NCI-H2081 (cell line): ENCODE data around the gene DMAC2L.
"Not testable (repeated sequence)": the region's sequence is repeated elsewhere in the genome, so short reads cannot be mapped to it uniquely, and the experiment has no call there.

ENCODE experiments used
- DNase-seq, 2 experiments: peaks; one replicate each; lab custom pipeline; 2025; lab: John Stamatoyannopoulos, UW

DMAC2L gene

DNA sequence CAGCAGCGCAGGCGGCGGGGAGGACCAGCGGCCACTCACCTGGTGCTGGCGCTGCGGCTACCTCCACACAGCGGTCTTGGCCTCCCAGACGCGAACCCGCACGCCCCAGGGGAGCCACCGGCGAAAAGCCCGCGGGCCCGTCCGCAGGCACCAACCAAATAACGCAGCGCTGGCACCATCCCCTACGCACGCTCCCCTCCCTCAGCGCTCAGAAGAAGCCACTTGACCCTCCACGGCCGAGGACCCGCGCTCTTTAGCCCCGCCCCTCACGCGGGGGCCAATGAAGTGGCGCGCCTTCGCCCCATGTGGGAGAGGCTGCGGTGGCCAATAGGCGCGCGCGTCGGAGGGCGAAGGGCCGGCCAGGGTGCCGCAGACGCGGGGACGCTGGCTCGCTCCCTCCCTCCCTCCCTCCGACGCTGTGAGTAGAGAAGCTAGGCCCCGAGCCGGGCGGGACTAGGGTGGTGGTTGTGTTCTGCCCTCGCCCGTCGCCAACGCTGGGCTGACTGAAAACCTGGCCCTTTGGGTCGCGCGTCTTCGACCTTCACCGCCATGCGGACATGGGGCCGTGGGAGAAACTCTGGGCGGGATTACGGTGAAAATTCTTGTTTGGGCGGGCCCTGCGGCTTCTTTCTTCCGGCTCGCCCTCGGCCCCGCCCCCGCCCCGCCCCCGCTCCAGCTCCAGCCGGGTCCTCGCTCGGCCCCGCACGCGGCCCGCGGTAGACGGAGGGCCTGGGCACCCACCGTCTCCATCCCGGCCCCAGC lies at the start of gene DMAC2L, which contains the start of gene L2HGDH:
TSS of gene DMAC2L (plus strand) at position 353 of the 762 bp plus-strand sequence. CDS start 9,164 bp downstream, outside the sequence.
TSS of gene L2HGDH (minus strand) at position 258 of the 762 bp plus-strand sequence. CDS start at position 179, 79 bp downstream.
- peak; percentile 96 for DNase-seq

- DNase-seq: no peak
Measured at GRCh38 chr14:50262865-50263264, 49.3 kb upstream of the DMAC2L start.

GRCh38 chr14:50263321-50263720 lies 48.8 kb upstream of the DMAC2L start:
- no peak for DNase-seq

GRCh38 chr14:50265029-50265428 lies 47.1 kb upstream of the DMAC2L start:
- DNase-seq: no peak

- DNase-seq: no peak
Measured at GRCh38 chr14:50270932-50271331, 41.2 kb upstream of the DMAC2L start.

DNA sequence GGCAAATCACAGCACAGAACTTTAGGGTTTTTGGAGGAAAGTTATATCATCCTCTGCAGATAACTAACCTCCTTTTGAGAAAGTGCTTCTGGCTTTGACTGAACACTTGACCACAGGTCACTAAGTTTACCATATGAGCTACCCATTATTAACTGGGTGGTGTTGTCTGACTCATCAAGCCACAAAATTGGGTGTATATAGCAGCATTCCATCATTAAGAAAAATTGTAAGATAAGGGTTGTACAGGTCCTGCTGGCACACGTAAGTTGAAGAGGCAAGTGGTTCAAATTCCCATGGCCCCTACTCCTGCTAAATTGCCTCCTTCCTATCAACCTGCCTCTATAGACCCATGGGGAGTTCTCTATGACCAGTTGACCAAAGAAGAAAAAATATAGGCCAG lies 39.6 kb upstream of the DMAC2L start:
- DNase-seq: no peak

GRCh38 chr14:50285861-50286260 lies 26.3 kb upstream of the DMAC2L start:
- DNase-seq: no peak

- no peak for DNase-seq
Measured at GRCh38 chr14:50288146-50288545, 24.0 kb upstream of the DMAC2L start.

- DNase-seq: no peak
Measured at GRCh38 chr14:50290306-50290705, 21.8 kb upstream of the DMAC2L start.

DNA sequence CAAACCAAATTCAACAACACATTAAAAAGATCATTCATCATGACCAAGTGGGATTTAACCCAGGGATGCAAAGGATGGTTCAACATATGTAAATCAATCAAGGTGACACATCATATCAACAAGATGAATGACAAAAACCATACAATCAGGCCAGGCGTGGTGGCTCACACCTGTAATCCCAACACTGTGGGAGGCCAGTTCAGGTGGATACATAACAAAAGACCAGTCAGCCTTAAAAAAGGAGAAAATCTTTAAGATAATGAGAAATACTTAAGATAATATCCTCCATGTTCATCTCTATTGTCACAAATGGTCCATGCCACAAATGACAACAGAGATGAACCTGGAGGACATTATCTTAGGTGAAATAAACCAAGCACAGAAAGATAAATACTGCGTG lies 12.5 kb upstream of the DMAC2L start:
- DNase-seq: no peak

- DNase-seq: no peak
Measured at GRCh38 chr14:50301914-50302313, 10.2 kb upstream of the DMAC2L start.

DNA sequence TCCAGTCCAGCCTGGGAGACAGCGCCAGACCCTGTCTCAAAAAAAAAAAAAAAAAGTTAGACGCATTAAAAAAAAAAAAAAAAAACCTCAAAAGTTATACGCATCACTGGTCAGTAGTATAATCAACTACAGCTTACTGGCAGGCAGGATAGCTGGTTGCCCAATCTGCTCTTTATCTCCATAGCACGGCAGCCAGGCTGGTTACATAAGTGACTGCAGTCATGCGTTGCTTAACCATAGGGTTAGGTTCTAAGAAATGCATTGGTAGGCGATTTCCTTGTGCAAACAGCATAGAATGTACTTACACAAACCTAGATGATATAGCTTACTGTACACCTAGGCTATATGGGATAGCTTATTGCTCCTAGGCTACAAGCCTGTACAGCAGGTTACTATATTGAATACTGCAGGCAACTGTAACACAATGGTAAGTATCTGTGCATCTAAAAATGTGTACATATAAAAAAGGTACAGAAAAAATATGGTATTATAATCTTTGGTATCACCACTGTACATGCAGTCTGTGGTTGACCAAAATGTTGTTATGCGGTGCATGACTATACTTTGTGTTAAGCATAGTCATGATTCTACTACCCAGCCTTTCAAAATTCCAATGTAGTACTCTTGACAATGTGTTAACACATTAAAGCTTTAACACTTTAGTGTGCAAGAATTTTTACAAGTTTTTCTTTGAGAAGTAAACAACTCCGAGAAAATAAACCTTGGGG lies 8.2 kb upstream of the DMAC2L start:
- DNase-seq: no peak

GRCh38 chr14:50308363-50308915 lies 3.7 kb upstream of the DMAC2L start:
- no peak for DNase-seq

- peak in 1 of 2 experiments; percentile 2 for DNase-seq
Measured at GRCh38 chr14:50310445-50310844, 1.7 kb upstream of the DMAC2L start.

GRCh38 chr14:50311337-50311971 lies 670 bp upstream of the DMAC2L start:
- peak; percentile 3 to 46 for DNase-seq

DNA sequence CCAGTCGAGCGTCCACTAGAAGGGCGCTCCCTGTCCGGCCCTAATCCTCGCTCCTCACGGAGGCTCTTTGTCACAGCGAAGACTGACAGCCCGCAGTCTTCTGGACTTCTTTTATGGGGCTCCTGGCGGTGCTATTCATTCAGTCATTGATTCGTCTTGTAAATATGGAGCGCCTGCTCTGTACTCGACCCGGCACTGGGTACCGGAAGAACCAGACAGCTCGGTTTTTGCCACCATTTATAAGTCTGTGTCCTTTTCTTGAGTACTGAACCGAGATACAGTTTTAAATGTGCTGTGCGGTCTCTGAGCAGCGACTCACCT lies 570 bp downstream of the DMAC2L start:
- peak in 1 of 2 experiments; percentile 75 for DNase-seq

DNA sequence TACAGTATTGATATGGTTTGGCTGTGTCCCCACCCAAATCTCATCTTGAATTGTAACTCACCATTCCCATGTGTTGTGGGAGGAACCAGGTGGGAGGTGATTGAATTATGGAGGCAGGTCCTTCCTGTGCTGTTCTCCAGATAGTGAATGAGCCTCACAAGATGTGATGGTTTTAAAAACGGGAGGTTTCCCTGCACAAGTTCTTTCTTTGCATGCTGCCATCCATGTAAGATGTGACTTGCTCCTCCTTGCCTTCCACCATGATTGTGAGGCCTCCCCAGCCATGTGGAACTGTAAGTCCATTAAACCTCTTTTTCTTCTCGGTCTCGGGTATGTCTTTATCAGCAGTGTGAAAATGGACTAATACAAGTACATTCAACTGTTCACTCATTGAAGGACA lies 2.0 kb downstream of the DMAC2L start:
- DNase-seq: not testable (repeated sequence)

DNA sequence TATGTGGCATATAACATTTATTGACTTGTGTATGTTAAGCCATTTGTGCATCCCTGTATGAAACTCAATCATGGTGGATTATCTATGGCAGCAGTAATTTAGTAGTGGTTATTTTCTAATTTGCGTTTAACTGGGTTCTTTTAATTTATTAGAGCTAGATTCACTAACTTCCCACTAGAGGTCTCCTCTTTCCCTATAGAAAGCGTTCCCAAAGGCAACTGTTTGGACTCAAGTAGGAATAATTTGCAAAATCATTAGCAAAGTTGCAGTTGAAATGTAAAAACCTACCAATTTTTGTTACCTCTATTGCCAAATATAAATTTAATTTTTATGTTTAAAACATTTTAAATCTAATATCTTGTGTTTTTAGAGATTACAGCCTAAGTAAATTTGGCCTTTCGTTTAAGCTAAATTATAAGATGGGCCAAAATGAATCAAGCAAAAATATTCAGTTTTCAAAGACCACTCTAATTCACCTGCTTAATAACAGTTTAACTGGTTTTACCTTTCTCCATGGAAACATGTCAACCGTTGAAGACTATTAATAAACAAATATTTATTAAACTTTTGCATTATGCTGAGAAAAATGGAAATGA lies 6.0 kb downstream of the DMAC2L start:
- DNase-seq: peak; percentile 32 to 41

DNA sequence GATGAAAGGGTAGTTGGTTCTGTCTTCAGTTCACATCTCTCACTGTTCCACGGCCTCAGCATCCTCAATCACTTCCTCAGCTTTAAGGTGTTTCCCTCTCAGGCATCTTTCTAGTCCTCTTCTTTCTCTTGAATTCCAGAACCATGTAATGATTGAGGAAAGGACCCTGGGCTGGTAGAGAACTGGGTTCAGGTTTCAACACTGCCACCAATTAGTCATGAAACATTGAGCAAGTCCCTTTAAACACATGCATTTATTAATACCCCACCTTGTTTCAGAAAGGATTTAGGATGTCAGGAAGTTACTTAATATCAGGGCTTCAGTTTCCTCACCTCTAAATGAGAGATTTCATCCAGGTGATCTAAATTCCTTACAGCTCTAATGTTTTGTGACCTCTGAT lies 7.2 kb downstream of the DMAC2L start:
- no peak for DNase-seq

- DNase-seq: no peak
Measured at GRCh38 chr14:50319721-50320120, 7.6 kb downstream of the DMAC2L start.

DNA sequence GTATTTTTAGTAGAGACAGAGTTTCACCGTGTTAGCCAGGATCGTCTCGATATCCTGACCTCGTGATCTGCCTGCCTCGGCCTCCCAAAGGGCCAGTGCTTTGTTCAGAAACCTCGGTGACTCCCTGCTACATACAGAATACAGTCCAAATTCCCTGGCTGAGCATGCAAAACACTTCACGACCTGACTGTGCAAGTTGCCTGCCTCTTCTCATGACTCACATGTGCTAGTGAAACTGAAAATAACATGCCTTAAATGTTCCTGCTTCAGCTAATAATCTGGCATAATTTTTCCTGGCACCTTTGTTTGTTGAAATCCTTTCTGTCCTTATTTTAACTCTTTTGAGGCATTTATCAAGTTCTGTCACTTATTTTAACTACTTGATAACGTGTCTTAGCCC lies 8.2 kb downstream of the DMAC2L start:
- no peak for DNase-seq

DNA sequence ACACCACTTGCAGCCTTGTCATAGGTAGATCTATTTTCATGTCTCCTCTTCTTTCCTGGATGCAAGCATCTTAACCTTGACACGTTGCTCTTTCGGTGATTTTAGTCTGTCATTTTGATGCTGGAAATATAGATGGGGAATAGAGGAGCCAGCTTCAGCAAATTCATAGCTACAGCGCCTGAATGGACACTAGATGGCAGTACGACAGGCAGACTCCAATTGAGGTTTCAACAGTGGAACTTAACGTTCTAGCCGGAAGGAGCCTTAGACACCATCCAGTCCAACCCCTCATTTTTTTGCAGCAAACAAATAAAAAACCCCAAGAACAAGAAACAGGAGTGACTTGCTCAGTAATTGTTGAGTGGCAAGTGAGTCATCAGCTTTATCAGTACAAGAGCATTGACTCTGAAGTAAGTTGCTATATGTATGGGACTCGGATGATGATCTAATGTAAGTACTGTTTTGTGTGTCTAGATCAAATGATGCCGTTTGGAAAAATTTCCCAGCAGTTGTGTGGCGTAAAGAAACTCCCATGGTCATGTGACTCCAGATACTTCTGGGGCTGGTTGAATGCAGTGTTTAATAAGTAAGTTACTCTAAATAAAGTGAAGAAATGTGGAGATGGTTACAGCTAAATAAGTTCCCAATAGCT lies 9.0 kb downstream of the DMAC2L start:
- DNase-seq: peak; percentile 73 to 81
